ENCODE results near the gene GPC3.

Gene GPC3

DNA sequence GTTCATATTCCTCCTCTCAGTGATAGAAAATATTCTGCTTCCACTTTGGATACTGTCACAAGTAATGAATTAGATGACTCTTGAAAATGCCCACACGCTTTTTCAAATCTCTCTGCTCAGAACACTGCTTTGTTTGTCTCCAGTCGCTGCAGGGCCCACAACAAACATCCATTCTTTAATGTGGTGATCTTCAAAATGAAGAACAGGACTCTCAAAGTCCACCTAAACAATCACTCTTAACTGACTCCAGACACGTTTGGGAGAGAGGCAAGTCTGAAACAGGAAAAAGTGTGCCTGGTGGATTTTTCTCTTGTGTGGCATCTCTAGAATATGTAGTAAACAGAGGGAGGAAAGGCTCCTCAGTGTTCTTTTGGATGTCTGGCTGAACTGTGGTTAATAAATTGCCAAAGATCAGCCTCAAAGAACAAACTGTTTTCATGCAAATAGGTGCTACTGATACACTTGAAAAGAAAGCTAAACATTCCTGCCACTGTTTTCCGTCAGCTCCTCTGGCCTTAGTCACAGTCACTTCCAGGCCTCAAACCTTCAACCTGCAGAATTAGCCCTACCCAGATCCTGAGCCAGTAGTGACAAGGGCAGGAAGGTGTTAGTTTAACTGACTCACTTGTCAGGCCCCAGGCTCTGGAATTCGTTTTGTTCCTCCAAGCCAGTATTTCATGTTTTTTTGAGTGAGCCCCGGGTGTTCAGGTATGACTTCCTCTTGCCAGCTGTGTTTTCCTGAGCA lies 310.5 kb downstream of the GPC3 start:
- no peak for DNase-seq

DNA sequence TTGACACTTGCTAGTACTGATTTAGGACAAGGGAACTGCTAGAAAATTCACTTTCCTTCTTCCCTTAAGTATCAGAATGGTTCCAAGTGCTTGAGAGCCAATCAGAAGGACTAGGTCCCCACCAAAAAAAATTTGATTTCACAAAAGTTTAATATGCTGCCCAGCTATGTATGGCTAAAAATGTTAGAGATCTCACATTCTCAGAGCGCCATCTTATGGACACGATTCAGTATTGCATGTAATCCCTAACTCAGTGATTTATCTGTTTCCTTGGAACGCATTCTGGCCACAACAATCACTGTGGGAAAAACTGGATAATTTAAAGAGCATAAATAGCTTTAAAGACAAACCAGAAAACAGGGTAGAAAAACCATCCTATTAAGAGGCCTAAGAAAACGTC lies 315.0 kb downstream of the GPC3 start:
- no peak for DNase-seq

DNA sequence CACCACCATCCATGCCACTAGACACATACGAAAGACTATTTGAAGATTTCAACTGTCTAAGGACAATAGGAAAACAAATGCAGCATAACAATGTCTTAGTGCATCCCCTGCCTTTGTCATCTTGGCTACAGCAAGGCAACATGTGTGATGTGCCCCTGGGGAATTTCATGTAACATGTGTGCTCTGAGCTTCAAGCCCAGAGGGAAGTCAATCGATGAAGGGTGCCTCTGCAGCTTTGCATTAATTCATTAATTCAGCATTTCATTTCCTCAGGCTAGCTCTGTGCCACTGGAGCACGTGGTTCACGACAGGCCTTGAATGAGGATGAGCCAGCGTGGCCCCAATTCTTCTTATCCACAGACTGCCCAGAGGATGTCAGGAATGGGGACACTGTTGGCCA lies 316.2 kb downstream of the GPC3 start:
- no peak for DNase-seq

DNA sequence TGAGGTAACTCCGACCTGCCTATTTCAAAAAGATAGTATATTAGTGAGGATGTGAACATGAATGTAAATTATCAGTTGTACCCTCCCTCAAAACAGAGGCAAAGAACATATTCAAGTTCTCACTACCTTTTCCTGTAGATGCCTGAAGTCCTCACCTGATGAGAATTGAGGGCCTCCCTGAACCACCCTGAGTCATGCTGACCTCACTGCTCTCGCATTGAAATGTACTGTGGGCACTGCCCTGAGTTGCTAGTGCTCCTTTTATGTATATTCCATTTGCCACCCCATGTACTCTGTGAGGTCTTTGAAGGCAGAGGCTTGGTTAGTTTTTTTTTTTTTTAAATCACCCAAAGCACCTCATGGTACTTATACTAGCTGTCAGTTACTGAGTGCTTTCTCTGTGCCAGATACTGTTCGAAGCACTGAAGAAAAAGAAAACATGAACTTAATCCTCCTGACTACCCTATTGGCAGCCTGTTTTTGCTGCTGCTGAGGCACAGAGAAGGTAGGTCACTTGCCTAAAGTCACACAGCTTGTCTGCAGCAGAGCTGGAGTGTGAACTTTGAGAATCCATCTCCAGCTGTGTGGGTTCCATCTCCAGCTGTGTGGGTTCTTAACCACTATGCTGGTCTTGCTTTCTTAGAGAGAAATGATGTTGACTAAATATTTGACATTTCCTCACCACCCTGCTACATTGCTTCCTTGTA lies 317.0 kb downstream of the GPC3 start:
- no peak for DNase-seq

DNA sequence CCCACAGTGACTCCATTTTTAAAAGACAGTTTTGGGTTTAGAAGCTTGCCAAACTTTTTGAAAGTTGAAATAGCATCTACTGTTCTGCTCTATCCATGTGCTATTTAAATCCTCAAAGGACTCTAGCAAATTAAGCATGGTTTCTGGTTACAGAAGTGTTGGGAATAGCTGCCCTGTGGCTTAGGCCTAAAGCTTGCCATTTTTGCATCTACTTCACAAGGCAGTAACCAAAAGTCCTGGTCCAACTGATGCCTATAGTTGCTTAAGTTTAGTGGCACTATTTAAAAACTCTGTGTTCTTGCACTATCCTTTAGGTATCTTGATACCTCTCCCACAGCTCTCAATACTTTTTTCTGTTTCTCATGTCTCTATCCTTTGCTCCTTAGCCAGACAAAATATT lies 319.1 kb downstream of the GPC3 start:
- no peak for DNase-seq

DNA sequence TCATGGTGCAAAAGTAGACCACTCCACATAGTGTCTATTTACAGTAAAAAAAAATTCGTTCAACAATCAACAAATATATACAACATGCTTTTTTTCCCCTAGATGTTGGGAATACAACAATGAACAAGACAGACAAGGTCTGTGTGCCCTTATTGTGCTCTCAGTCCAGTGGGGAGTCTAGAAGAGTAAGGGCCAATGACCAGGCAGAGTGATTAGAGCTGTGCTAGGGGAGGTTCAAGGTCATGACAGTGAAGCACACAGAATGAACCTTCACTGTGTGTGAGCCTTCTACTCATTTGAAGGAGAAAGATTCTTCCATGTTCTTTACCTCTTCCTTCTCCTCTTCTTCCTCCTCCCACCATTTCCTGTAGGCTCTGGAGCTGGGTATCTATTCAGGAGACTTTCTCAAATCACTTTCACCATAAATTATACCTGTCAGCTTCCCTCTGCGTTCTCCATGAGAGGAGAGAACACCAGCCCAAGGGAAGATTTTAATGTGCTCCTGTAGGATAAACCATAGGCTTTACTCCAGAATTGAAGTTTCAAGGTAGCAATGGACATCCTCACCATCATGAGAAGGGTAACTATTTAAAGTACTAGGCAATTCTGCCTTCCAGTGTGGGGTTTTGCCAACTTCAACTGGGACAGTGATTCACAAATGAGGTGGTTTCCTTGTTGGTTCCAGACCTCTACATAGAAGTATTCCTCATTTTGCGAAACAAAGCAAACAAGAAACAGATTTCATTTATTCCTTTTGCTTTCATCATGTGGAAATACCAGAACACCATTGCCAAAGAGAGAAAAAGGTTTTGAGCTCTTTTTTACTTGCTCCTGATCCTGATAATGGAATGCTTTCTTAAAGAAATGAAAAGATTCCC lies 323.2 kb downstream of the GPC3 start:
- no peak for DNase-seq

DNA sequence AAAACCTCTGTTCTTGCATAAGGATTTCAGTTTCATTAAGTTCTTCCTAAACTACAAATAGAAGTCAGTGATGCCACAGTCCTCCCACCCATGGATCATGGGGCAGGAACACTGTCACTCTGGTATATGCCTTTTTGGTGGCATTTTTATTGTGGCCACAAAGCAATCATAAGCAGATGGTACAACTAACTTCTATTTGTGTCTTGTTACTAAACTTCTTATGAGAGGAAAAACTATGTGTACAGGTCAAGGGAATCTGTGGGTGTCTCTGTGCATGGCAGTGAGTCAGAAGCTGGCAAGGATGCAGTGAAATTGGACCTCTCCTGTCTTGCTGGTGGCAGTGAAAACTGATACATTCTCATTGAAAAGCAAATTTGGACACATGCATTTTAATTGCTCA lies 325.1 kb downstream of the GPC3 start:
- DNase-seq: no peak

DNA sequence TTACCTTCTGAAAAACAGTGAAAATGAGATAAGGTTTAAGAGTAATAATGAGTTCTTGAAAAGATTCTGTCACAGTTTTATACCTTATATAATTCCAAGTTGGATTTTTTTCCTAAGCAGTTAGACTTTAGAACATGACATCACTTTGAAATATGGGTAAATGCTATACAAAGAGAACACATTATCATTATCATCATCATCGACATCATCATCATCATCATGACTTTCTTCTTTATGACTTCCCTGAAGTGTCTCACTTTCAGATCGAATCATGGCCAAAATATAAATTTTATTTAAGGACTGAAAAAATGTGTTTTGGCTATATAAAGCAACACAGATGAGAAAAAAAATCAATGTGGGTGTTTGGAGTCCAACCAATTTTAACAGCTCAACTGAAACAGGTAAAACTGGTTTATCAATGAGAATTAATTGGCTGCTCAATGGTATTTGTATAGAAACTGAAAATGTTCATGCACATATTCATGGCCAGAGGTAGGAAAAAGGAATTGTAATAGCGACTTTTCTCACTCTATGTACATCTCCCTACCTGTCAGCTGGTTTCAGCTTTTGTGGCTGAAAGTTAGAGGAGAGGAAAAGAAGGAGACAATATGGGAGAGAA lies 327.0 kb downstream of the GPC3 start:
- no peak for DNase-seq

DNA sequence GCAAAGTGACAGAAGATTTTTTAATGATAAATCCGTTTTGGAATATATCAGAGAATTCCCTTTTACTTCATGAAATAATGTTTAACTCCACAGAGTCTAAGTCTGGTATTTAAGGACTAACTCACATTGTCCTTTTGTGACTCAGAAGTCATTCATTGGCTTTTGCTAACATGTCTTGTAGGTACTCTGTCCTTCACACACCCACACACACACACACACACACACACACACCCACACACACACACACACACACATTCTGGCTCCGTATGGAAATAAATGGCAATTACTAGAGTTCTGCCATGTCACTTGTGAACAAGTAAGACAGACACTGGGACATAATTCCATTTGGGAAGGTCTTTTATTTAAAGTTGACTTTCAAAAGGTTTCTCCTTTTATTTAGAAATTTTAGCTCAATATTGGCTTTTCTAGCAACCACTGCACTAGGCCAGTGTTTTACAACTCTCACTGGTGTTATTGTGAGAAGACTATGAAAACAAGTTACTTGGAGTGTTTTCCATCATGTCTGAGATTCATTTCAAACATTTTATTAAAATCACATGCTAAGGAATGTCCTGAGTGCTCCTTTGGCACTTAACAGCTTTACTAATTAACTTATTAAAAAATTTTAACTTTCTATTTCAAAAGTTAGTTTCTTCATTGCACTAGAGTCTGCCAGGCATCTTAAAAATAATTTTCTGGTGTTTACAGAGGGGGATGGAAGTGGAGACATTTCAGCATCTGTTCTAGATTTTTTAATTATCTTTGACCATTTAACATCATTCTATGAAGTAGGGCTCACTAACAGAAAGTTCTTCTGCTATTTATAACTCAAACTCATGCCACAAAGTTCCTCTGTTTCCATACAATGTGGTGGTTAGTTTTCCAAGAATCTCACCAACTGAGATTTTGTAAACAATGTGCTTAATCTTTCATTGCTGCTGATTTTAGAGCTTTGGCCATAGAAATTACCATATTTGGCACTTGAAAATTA lies 329.8 kb downstream of the GPC3 start:
- no peak for DNase-seq

DNA sequence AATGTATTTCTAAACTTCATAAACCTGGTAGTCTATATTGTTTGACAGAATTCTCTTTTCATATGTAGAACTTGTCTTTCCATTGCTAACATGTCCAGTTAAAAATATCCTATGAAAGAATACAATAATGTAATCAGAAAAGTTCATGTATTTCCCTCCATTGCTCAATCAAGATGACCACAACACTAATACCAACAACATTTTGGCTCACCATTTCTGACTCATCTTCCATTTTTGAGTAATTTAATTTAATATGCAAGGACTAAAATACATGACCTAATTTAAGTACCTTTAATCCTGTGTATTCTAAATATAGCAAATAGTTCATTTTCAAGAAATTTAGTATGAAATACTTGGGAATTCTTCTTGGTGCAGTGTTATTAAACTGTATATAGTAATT lies 330.6 kb downstream of the GPC3 start:
- DNase-seq: no peak

DNA sequence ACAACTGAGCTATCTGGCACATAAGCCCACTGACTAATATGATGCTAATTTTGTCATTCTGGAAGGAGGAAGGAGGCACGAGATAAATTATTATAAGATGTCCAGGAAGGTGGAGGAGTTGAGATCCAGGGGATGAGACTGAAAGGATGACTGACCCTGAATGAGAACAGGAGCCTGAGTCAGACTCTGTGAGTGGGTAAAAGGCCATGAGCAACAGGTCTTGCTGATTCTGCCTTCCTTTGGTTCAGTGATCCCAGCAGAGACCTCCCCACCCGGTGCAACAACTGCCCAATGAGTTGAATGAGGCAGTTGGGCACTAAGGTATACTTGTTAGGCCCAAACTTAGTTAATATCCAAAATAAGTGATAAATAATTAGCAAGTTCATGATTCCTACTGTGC lies 332.0 kb downstream of the GPC3 start:
- DNase-seq: no peak

DNA sequence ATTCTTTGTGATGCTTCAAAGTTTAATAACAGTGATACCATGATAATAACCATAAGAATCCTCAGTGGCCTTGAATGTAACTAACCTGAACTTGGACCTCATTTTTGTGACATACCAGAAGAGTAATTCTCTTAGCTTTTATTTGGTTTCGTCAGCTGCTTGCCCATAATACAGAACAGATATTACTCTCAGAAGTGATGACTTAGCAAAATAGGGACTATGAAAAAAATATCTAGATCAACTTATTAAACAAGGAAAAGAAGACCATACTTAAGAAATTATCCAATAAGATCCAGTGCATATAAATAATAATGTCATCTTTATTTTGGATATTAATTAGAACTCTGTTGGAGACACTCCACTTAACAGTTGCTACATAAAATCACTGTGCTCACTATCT lies 333.2 kb downstream of the GPC3 start:
- DNase-seq: no peak

DNA sequence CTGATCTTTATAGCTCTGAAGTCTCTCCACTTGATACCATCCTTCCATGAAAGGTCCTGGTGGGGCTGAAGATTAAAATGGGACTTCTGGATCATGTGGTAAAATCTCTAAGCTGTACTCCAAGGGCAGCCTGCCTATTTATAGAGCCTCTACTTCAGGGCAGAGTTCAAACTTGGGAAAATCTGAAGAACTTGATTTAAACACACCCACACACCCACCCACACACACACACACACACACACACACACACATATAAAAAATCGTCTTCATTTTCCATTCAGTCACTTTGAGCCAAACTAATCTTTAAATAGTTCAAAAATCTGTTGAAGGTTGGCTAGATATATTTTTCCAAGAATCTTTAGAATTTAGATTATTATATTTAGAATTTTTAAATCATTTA lies 335.2 kb downstream of the GPC3 start:
- no peak for DNase-seq

DNA sequence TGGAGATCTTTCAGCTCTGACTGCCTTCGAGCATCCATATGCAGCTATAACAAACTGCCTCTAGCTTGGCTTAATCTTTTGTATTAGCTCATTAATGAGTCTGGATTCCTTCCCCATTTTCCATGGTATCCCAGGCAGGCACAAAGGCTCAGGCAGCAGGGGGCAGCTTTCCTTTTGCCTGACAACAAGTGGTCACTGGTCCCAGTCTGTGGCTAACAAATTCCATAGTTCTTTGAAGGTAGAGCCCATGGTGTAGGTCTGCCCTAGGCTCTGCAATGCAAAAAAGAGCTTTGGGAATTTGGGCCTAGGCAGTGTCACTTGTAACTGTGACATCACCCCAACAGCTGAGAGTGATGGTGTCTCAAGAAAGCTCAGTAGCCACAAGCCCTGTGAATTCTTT lies 335.7 kb downstream of the GPC3 start:
- no peak for DNase-seq

DNA sequence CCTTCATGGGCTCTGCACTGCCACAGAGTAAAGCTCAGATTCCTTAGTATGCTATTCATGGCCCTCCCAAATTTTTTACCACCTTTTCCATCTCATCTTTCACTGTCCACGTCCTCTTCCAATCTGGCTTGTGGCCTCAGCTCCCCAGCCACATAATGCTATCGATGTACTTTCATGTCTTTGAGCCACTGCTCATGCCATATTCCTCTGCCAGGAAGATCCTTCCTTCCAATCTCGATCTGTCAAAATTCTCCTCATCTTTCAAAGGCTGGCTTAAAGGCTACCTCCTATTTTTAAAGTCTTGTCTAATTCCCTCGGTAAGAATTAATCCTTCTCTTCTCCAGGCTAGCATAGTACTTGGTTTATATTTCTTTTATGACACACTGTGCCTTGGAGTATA lies 336.8 kb downstream of the GPC3 start:
- no peak for DNase-seq

DNA sequence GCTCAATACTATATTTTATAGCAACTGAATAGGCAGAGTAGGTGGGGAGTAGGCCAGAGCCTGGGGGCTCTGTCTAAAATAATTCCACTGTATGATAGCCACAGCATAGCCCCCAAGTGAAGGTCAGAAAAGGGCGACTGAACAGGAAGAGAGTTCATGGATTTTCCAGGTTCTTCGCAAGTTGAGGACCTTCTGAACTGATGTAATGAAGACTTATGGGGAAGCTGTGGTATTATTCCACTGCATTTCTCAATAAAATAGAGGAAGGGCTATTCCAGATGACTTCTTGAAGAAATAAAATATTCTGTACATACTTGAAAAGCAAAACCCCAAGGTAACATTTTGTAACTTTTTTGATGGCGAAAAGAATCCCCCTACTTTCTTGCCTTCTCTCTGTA lies 338.7 kb downstream of the GPC3 start:
- no peak for DNase-seq

DNA sequence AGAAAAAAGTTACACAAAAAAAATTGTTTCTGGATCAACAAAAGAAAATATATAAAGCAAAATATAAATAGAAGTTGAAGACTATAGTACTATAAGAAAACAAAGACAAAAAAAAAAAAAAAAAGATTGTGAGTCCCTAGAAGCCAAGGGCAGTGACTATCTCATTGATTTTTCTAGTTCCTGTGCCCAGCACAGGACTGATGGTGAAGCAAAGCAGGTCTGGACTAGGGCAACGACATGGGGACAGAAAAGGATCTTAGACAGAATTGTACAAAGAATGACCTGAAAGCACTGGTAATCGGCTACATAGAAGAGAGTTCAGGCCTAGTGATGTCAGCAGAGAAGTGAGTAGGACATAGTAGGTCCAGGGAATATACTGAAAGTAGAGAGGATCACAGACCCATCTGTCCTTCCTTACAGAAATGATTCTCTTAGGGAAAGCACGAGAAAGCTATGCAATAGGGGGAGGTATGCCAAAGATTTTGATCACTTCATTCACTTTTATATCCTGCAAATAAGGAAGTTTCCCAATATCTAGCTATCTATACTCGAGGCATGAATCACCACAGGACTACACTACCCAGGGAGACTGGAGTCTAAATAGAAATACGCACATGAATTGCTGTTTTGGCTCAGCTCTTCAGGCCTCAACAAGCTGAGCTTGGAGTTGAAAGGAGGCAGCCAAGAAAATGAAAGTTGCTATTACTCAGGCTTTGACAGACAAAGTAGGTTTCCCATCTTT lies 339.2 kb downstream of the GPC3 start:
- no peak for DNase-seq

DNA sequence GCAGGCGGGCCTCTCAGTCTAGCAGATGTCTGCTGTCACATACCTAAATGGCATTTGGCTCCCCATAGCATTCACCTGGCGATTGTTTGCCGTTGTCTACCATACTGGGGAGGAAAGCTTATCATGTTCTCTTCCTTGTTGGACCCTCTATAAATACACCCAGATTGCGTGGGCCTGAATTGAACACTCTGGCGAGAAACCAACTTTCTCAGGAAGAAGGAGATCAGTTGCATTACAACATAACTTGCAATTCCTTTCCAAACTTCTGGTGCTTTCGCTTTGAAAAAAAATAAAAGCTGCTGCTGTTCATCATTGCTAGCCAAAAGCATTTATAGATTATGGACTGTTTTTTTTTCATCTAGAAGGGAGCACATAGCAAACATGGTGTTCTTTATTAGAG lies 340.1 kb downstream of the GPC3 start:
- DNase-seq: no peak

DNA sequence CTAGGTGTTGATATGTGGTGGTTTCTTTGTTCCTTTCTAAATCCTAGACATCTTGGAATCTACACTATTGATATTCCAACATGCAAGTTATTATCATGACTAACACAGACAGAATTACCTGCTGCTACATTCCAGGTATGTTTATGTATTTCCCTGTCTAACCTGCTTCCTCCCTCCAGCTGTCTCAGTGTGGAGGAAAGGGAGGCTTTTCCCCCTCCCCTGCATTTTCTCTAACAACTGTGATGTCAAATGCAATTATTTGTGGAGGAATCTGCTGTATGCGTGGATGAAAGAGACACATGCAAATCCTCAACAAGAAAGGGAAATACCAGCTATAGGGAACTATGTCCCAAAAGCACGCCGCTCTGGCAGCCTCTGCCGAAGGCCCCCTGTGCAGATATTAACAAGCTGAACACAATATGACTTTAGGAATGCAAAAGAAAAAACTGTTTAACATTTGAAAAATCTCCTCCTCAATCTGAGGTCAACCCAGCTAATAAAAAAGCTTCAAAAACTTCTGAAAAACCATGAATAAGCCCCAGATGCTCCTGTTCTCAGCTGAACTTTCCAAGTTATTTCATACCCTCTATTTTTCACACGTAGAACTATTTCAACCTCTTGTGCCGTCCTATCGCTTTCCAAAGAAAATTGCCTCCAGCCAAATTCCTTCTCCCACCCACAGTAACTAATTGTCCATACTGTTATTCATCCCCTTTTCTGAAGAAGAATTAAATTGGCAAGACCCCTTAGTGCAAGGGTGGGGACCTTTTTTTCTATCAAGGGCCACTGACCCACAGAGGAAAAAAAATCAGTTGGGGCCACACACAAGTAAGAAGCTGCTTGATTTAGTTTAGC lies 345.0 kb downstream of the GPC3 start:
- DNase-seq: no peak

DNA sequence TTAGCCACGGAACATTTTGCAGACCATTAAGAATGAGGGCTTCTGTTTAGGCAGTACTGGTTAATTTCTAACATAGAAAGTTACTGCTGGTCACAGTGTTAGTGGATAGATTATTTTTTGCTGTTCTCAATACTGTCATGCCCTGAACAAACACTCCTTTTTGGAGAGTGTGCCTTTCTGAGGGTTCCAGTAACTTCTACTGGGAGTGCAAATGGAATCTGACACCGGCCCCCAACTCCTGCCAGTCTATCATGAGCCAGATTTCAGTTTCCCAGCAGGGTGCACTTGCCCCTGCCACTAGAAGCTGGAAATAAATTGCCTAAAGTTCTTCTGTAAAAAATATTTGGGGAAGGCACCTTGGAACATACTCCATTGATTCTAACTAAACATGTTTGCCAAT lies 345.7 kb downstream of the GPC3 start:
- no peak for DNase-seq

Data from activated CD8-positive, alpha-beta memory T cell treated with anti-CD3 and anti-CD28 coated beads, Interleukin-2, amount 50 U/mL, for 48 hours (primary cell).